ENCODE data around the gene AGPAT2. TPM values are rescaled to one million over a fixed set of nuclear protein-coding genes. Genes with fewer than 3 reads are reported as not detected.
A peak's percentile ranks its signal among the peaks of the same experiment; 100 is the strongest.

Gene AGPAT2
- total RNA-seq = 106 TPM
- long read RNA-seq, transcript AGPAT2-204 (4 exons, 808 nt) = minor isoform, 10 of 511 reads
- long read RNA-seq, transcript AGPAT2-201 (5 exons, 1,391 nt) = minor isoform, 8 of 511 reads
- long read RNA-seq, transcript AGPAT2-202 (6 exons, 1,512 nt) = major isoform, 447 of 511 reads
- long read RNA-seq, partial matches to known transcripts = 2 of 511 reads
- long read RNA-seq, other reads (novel, unspliced or antisense) = 44 of 511 reads

DNA sequence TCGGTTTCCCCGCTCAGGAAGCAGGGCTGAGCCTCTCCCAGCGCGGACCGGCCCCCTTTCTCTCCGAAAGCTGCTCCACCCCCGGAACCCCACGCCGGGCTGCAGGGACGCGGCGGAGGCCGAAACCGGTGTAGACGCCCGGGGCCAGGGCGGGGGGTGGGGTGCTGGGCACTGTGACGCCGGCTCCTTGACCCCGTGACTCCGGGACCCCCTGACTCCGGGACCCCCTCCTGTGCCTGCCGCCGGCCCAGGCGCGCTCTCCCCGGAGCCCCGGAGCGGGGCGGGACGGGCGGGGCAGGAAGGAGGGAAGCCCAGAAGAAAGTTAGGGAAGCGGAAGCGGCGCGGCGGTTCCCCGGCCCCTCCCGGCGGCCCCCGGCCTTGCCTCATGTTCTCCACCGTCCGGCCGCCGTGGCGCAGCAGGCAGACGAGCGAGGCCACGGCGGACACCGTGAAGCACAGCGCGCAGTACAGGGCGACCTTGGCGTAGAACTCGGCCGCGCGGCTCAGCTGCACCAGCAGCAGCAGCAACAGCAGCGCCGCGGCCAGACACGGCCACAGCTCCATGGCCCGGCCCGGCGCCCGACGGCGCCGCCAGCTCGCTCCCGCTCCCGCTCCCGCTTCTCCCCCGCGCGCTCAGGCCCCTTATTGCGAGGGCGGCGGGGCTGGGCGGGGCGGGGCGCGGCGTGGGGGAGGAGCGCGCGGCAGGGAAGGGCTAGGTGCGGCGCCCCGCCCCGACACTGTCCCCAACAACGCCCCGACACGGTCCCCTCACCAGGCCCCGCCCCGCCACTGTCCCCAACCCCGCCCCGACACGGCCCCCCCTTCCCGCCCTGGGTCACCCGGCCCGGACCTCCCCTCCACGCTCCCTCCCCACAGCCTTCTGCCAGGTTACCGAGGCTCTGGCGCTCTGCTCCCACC, at the start of gene AGPAT2:
AGPAT2 (minus strand) TSS at position 664 of the 918 bp plus-strand sequence; CDS start at position 564, 100 bp downstream.
- no peaks in the 10 kb centered on the region for H3K27me3 ChIP-seq (ENCODE audit: low read depth)
- H3K4me1 ChIP-seq = peaks cover 57% of the 10 kb centered on the region
- H3K36me3 ChIP-seq = no peaks in the 10 kb centered on the region
- peak; percentile 90 to 91 for ATAC-seq
- TF ChIP-seq, protein P1, sequence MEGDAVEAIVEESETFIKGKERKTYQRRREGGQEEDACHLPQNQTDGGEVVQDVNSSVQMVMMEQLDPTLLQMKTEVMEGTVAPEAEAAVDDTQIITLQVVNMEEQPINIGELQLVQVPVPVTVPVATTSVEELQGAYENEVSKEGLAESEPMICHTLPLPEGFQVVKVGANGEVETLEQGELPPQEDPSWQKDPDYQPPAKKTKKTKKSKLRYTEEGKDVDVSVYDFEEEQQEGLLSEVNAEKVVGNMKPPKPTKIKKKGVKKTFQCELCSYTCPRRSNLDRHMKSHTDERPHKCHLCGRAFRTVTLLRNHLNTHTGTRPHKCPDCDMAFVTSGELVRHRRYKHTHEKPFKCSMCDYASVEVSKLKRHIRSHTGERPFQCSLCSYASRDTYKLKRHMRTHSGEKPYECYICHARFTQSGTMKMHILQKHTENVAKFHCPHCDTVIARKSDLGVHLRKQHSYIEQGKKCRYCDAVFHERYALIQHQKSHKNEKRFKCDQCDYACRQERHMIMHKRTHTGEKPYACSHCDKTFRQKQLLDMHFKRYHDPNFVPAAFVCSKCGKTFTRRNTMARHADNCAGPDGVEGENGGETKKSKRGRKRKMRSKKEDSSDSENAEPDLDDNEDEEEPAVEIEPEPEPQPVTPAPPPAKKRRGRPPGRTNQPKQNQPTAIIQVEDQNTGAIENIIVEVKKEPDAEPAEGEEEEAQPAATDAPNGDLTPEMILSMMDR (IDR thresholded peaks at IDR 0.05) = no peak
- peak within 1 kb of the TSS; percentile 97 for H3K4me3 ChIP-seq
- H3K9me3 ChIP-seq = no peaks in the 10 kb centered on the region
- peak within 1 kb of the TSS; percentile 93 for H3K27ac ChIP-seq
- intact Hi-C loops (cut with DNase I) = no loop called here
- DNase-seq = peak; percentile 91

DNA sequence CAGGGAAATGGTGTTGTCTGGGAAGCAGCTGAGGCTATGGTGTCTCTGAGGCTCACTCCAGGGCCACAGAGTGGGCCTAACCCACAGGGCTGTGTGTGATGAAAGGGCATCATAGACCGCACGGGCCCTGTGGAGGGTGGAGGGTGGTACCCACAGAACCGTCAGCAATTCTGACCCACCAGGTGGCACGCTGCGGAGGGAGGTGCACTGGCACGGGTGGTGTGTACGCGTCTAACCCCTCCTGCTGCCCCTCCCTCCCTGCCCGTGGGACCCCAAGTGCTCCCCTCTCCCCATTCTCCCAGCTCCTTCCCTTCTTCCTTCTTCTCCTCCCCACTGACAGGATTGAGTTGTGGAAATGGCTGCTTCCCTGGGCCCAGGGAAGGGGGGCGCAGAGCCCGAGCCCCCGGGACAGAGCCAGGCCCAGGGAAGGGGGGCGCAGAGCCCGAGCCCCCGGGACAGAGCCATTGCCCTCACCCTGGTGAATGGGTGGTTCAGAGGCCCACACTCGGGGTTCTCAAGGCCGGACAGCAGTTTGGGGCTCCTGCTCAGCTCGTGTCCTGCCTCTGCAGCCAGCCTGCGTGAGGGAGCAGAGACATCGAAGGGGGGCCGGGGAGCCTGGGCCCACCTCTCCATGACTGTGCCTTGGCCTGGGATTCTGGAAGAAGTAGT, 48.7 kb upstream of the AGPAT2 start:
- Histone ChIP-seq H3K4me3 (no peak overlapping the region), H3K9me3 (no peaks in the 10 kb centered on the region), H3K36me3 (no peaks in the 10 kb centered on the region), H3K27ac (no peak overlapping the region), H3K4me1 (peaks cover 2% of the 10 kb centered on the region), H3K27me3 (ENCODE audit: low read depth) (peaks cover 10% of the 10 kb centered on the region)
- DNase-seq (no peak), ATAC-seq (no peak)
- intact Hi-C loops (cut with DNase I) = no loop called here
- TF ChIP-seq, protein P1 (IDR thresholded peaks at IDR 0.05) = no peak

DNA sequence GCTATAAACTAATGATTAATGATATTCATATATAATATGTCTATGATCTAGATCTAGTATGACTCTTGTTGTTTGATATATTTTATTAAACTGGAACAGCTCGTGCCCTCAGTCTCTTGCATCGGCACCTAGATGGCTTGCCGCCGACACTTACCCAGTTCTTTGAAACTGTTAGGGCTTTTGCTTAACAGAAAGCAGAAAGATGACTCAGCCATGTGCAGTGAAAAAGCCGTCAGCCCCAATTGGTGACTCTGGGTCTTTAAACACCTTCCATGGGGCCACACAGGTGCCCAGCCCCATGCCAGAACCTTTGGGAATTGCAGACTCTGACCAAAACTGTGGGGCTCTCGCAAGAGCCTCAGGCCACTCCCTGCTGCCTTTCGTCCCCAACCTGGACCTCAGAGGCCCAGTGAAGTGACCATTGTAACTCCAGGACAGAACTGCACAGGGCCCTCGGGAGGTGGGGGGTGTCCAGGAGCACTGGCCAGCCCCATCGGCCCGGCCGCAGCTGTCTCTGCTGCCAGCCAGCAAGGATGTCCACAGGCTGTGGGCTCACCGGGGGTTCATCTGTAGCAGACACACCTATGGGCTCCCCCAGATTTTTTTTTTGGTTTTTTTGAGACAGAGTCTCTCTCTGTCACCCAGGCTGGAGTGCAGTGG, 47.7 kb upstream of the AGPAT2 start:
- intact Hi-C loops (cut with DNase I) = no loop called here
- H3K4me3 ChIP-seq = no peak overlapping the region
- ATAC-seq (no peak), DNase-seq (no peak)
- H3K27me3 ChIP-seq (ENCODE audit: low read depth) = peaks cover 2% of the 10 kb centered on the region
- H3K9me3 ChIP-seq = no peaks in the 10 kb centered on the region
- H3K36me3 ChIP-seq = no peaks in the 10 kb centered on the region
- no peaks in the 10 kb centered on the region for H3K4me1 ChIP-seq
- TF ChIP-seq, protein P1 (IDR thresholded peaks at IDR 0.05) = no peak
- no peak overlapping the region for H3K27ac ChIP-seq

DNA sequence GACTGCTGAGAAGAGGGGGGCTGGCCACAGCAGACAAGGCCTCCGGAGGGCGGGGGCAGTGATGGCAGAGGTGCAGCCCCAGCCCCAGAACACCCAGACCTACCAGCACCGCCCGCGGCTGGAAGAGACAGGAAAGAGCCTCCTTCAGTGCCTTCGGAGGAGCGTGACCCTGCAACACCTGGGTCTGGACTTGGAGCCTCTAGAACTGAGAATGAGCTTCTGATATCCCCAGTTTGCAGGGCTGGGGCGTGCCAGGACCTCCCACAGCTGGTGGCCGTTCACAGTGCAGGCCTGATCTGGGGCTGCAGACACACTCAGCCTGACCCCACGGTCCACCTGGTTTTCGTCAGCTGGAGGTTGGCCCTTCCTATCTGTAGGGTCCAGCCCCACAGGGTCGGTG, 46.4 kb upstream of the AGPAT2 start:
- no peaks in the 10 kb centered on the region for H3K27me3 ChIP-seq (ENCODE audit: low read depth)
- no peaks in the 10 kb centered on the region for H3K36me3 ChIP-seq
- peaks cover 7% of the 10 kb centered on the region for H3K4me1 ChIP-seq
- no peaks in the 10 kb centered on the region for H3K9me3 ChIP-seq
- DNase-seq = no peak
- TF ChIP-seq, protein P1 (IDR thresholded peaks at IDR 0.05) = no peak
- intact Hi-C loops (cut with DNase I) = no loop called here
- H3K4me3 ChIP-seq = no peak overlapping the region
- H3K27ac ChIP-seq = no peak overlapping the region
- ATAC-seq = no peak

Measured in lower lobe of right lung (tissue), 2 donors.